Measurements from ENCODE around the gene LRIT1.

DNA sequence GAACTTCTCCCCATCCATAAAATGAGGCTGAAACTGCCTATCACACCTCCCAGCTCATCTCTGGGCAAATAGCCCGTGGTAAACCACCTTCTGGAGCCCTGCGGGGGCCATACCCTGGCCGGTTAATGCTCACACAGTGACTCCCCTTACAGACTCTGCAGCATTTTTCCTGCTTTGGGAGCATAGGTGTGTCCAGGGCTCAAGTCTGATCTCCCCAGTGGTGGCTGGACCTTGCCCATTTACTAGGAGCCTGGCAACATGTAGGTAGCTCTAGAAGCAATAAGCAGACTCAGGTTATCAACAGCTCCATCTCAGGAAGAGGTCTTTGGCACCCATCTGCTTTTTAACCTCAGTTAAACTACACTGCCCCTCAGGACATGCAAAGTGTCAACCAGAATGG is 52.5 kb downstream of the LRIT1 start:
- no peak for TF ChIP-seq POLR2A (IDR thresholded peaks at IDR 0.05; ENCODE audit: extremely low read depth, insufficient read length)
- TF ChIP-seq CTCF (IDR thresholded peaks at IDR 0.05; ENCODE audit: low read depth, low read length) = no peak
- no peak for TF ChIP-seq MAX (IDR thresholded peaks at IDR 0.05; ENCODE audit: low read depth, low read length)
- TF ChIP-seq MYC (IDR thresholded peaks at IDR 0.05; ENCODE audit: low read depth, low read length) = no peak
